Measurements from ENCODE around the gene KIRREL3.

DNA sequence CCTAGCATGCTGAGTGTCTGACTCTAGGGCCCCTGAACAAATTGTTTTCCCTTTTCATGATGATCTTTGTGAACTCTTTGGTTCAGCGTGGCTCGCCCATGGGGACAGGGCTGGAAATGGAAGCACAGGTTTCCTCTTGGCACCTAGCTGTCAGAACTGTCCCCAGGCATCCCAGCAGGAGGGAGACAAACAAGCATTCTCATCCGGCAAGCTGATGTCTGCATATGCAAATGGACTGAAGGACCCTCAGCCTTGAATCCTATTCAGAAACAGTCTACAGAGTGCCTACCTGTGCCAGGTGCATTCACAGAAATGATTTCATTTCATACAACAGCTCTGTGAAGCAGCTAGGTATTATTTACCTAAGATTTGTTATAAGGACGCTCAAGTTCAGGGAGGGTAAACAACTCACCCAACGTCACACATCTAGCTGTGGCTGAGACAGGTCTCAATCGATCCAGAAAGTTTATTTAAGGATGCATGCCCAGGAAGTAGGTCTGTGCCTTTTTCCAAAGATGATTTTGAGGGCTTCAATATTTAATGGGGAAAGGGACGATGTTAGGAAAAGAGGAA is 176.4 kb downstream of the KIRREL3 start:
- TF ChIP-seq EZH2 (IDR thresholded peaks at IDR 0.05; ENCODE audit: insufficient read depth, poor library complexity, severe bottlenecking) (no peak), EZH2phosphoT487 (IDR thresholded peaks at IDR 0.05; ENCODE audit: insufficient read depth, low read depth) (no peak)
